OCI-M2 (cell line): ENCODE results near the gene POLR3E.

Experiments used
- DNase-seq: peaks from one replicate; lab custom pipeline; 2025; ENCODE audit not compliant: unreplicated experiment; lab: John Stamatoyannopoulos, UW

POLR3E gene

GRCh38 chr16:22297114-22297870, at the start of gene POLR3E:
Gene POLR3E (plus strand): TSS chr16:22297409. CDS start chr16:22302969, 5,560 bp downstream.
- peak; percentile 93 for DNase-seq

GRCh38 chr16:22250522-22250921, 46.7 kb upstream of the POLR3E start:
- DNase-seq = no peak

DNA sequence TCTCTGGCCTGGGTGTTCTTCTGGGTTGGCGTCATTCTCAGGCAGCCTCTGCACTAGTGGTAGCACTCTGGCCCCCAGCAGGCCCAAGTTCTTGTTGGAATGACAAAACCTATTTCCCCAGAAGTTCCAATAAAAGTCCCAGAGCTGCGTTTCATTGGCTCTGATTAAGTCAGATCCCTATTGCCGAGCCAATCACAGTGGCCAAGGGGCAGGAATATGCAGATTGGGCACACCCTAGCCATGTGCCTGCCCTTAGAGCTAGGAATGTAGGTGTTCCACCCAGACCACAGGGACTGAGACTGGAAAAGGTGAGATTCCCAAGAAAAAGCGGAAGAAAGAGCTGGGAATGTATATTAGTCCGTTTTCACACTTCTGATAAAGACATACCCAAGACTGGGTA, 44.9 kb upstream of the POLR3E start:
- DNase-seq = no peak

- DNase-seq = no peak
Measured at GRCh38 chr16:22253272-22253671, 43.9 kb upstream of the POLR3E start.

- DNase-seq = no peak
Measured at GRCh38 chr16:22255335-22255734, 41.9 kb upstream of the POLR3E start.

DNA sequence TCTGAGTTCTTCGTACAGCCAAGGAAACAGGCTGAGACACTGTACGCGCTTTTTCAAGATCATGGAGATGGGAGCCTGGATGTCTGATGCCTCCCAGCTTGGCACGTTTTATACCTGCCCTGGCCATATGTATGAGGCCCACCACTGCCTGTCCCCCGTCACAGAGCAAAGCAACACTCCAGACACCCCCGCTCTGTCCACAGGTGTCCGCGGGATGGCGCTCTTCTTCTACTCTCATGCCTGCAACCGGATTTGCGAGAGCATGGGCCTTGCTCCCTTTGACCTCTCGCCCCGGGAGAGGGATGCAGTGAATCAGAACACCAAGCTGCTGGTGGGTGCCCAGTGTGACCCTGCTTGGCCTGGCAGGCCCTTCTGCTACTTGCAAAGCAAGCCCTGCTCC, 39.8 kb upstream of the POLR3E start:
- no peak for DNase-seq

- DNase-seq = no peak
Measured at GRCh38 chr16:22260490-22260889, 36.7 kb upstream of the POLR3E start.

GRCh38 chr16:22262460-22262859, 34.7 kb upstream of the POLR3E start:
- DNase-seq = no peak

DNA sequence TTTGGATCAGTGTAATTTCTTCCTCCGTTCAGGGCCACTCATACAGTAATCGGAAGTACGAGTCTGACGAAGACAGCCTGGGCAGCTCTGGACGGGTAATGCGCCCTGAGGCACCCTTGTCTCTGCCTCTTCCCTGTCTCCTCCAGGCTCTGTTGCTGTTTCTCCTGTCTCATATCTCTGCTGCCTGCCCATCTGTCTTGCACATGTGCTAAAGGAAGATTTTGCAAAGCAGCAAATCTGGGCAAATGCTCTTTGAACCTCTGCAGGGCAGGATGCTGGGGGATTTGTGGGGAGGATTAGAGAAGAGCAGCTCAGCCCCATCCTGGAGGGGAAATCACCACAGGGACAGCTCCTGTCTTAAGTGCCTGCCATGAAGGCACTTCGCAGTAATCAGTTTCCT, 32.4 kb upstream of the POLR3E start:
- DNase-seq = no peak

GRCh38 chr16:22265351-22265750, 31.9 kb upstream of the POLR3E start:
- no peak for DNase-seq

DNA sequence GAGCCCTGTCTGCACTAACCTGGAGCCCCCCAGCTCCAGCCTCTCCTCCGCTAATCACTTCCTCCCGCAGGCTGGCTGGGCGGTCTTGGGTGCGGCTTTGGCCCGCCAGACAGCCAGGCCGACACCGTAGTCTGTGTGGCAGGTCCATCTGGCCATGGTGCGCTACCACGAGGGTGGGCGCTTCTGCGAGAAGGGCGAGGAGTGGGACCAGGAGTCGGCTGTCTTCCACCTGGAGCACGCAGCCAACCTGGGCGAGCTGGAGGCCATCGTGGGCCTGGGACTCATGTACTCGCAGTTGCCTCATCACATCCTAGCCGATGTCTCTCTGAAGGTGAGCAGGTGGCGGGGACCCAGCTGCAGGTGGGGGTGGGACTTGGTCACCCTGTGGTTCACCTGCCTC, 30.7 kb upstream of the POLR3E start:
- no peak for DNase-seq

DNA sequence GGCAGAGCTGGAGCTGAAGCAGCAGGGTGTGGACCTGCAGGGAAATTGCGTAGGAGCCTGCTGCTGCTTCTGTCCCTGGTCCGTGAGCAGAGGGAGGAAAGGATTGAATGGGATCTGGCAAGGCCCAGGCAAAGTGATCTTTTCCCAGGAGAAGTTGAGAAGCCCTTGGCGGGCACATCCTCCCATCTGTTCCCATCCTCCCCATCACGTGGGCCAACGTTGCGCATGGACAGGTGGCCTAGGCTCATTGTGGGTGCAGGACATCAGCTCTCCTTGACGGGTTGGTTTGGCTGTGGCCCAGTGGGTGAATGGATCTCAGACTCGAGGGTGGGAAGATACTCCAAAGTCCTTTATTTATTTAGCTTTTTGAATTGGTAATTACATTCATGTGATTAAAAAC, 29.4 kb upstream of the POLR3E start:
- no peak for DNase-seq

GRCh38 chr16:22270525-22270924, 26.7 kb upstream of the POLR3E start:
- DNase-seq = no peak

DNA sequence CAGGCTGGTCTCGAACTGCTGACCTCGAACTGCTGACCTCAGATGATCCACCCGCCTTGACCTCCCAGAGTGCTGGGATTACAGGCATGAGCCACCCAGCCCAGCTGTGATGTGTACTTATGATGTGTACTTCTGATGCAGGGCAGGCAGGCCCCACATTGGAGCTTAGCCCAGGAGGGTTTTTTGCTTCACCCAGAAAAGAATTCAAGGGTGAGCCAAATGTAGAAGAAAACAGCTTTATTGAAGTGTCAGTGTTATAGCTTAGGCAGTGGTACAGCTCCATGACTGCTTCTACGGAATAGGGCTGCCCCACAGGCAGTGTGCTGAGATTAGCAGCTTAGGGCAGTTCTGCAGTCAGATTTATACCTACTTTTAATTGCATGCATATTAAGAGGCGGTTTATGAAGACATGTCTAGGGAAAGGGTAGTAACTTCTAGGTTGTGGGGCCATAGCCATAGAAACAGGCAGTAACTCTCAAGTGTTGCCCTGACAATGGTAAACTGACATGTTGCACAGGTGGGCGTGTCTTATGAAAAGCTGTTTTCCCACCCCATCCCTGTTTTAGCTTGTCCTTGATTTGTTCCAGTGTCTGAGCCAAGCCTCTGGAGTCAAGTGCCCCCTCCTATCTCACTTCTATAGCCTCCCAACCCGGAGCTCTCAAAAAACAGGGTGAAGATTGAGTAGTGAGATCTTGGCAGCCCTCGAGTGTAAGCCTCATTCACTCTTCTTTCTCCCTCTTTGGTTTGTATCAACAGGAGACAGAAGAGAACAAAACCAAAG, 24.1 kb upstream of the POLR3E start:
- no peak for DNase-seq

- DNase-seq = no peak
Measured at GRCh38 chr16:22274916-22275315, 22.3 kb upstream of the POLR3E start.

GRCh38 chr16:22278441-22279230, 18.6 kb upstream of the POLR3E start:
- DNase-seq = no peak

- no peak for DNase-seq
Measured at GRCh38 chr16:22282254-22282892, 14.8 kb upstream of the POLR3E start.

DNA sequence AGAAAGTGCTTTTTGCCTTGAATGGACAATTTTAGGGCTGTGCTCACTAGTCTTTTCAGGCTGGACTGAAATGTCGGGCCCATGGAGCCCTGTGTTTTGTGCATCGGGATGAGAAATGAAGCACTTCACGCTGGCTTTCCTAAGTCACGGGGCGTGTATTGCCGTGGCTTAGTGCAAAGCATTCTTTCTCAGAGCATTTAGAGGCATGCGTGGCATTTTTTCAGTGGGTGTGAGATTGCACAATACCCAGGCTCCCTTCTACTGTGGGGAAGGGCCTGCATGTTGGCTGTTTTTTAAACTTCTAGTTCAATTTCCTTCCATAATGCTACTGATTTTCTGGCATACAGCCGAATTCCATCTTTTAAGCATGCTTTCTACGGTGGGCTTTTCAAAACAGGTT, 12.6 kb upstream of the POLR3E start:
- no peak for DNase-seq

DNA sequence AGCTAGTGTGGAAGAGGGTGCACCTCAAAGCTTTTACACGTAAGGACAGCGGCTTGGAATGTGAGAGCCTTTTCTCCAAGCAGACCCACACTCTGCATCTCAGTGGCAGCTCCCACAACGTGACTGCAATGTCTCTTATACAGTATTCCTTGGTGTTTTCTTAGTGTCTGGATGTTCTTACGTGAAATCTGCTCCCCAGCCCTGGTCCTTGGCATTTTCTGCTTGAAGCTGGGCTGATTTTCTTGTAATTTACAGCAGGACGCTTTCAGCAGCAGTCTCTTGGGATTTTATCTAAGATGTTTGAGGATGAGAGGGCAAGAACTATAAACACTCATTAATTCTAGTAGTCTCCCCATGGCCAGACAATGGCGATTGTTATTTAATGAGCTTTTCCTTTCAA, 12.1 kb upstream of the POLR3E start:
- no peak for DNase-seq

DNA sequence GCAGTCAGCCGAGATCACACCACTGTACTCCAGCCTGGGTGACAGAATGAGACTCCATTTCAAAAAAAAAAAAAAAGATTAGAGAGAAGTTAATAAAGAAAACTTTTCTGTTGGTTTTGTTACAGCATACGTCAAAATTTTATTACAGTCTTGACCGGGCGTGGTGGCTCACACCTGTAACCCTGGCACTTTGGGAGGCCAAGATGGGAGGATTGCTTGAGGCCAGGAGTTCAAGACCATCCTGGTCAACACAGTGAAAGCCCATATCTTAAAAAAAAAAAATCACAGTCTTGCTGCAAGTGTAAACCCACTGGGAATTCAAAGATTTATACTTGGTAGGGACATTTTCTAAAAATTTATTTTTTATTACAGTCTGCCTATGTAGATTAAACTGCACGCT, 6.2 kb upstream of the POLR3E start:
- no peak for DNase-seq

DNA sequence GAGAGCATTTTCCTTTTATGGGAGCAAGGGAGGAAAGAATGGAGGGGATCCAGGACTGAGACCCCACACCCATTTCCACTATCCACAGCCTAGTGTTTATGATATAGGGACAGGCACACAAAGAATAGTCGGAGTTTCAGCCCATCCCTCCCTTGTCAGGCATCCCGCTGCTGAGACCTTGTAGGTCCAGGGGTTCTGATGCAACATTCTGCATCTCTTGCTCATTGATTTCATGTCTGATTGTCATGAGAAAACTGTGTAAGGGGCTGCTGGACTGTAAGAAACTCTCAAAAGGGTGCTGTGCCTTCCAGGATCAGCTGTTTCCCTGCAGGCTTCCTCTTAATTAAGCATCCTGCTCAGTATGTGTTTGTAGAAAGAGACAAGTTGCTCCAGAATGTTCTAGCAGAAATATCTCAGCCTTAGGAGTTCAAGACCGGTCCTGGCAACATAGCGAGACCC, 5.3 kb upstream of the POLR3E start:
- no peak for DNase-seq
